HG03139 (cell line): ENCODE data around the gene GINS1.
"Not testable (repeated sequence)": the region's sequence is repeated elsewhere in the genome, so short reads cannot be mapped to it uniquely, and the experiment has no call there.

Source experiments
- ATAC-seq: cut with Tn5 transposase; IDR thresholded peaks from one replicate; pipeline ENCODE4 v1.9.1; 2021; ENCODE audit not compliant: unreplicated experiment

Gene GINS1

DNA sequence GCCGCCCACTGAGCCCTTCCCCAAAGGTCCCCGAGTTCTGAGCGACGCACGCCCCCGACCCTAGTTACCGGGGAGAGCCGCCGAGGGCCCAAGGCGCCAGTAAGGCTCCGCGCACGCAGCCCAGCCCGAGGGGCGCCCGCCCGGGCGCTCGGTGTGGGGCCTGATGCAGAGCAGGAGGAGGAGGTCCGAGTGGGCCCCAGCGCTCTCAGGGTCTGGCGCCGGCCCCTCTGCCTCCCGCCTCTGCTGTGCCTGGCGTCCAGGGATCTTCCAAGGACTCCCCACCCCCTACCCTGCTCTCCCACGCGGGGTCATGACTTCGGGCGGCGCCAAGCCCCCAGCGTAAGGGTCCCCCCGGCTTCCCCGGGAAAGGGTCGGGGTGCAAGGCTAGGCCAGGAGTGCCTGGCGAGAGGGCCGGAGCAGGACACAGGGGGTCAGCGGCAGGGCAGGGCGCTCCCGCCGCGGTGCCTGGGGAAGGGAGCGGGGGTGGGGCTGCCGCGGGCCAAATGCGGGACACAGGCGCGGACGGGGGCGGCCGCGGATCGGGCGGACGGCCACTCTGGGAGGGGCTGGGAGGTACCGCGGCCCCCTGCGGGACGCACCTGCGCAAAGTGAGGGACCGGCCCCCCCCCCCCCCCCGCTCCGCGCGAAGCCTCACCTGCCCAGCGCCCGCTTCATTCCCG is 17.5 kb upstream of the GINS1 start:
- peak; percentile 23 for ATAC-seq

DNA sequence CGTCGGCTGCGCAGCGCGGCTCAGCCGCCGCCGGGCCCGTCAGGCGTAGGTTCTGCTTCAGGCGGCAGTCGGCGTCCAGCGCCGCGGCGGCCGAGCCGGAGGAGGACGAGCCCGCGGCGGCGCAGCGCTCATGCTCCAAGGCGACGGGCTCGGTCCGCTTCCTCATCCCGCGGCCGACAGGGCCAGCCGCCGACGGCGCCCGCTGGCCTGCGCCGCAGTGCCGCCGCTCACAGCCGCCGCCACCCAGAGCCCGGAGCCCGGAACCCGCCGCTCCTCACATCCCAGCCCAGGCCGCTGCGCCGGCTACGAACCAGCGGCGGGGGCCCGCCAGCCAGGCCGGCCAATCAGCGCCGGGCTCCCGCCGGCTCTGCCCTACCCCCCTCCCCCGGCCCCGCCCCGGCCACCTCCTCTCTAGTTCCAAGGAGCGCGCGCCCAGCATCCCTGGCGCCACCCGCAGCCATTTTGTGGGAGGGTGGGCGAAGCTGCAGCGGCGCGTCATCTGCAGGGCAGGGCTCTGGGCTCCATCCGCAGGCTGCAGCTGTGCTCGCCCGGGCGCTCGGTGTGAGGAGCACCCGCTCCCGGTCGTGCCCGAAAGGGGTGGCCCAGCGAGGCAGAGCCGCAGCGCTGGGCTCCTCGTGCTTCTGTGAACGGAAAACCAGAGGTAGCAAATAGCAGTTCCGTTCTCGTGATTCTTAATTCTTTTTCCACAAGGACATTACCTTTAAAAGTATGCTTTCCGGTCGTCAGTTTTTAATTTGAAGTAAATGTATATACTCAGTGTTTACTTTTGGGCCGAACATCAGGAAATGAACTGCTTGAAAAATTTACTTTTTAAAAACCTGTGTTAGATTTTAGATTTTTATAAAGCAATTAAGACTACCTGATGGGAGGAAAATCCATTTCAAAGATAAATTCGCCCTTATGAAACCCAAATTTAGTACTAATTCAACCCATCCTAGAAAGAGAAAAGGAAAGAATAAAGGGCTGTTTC is 16.6 kb upstream of the GINS1 start, which contains the start of gene ABHD12:
TSS of gene ABHD12 (minus strand) at position 298 of the 991 bp plus-strand sequence. CDS start at position 166, 132 bp downstream.
- ATAC-seq: peak; percentile 87

DNA sequence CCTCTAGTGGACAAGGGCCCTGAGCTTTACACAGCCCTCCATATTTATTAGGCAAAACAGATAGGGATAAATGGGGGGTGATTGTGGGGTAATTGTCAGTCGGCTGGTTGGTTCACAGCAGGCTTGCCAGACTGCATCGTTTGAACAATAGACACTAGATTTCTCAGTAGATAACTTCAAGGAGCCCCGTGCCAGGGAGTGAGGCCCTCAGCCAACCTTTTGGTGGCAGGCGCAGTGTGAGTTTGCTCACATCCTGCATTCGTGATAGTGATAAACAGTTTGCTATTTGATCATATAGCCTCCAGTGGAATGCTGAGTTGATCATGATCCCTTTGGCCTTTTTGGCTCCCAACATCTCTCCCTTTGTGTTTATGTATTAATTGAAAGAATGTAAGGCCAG is 13.2 kb upstream of the GINS1 start:
- no peak for ATAC-seq

DNA sequence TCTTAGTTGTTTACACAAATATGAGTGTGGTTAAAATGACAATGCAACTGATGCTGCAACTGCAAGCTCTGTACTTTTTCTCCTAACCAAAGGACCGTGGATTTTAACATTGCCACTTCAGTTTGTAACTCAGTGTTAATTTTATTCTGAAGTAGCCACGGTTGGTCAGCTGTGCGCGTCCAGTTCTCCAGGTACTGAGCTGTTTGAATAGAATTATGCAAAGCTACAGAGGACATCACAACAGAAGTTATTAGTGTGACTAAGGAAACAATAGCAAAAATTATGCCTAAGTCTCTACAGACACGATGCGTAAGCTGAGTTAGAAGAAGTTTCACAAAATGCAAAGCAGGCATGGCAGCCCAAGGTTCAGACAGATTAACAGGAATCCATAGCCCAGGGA is 12.5 kb upstream of the GINS1 start:
- ATAC-seq: no peak

DNA sequence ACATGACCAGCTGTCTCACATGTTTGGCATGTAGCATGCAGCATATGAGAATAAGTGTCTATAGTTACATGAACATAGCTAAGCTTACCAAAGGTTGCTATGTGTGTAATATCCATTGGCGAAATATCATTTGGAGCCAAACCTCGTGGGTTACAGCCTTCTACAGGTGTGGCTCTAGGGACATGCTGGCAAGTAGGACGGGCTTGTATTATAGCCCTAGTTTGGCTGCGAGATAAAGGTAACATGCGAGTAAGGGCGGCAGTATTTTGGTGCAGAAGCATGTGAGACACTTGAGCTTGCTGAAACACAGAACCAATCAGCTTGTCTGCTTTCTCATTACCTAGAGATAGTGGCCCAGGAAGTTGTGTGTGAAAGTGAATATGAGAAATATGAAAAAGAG is 10.4 kb upstream of the GINS1 start:
- ATAC-seq: no peak

DNA sequence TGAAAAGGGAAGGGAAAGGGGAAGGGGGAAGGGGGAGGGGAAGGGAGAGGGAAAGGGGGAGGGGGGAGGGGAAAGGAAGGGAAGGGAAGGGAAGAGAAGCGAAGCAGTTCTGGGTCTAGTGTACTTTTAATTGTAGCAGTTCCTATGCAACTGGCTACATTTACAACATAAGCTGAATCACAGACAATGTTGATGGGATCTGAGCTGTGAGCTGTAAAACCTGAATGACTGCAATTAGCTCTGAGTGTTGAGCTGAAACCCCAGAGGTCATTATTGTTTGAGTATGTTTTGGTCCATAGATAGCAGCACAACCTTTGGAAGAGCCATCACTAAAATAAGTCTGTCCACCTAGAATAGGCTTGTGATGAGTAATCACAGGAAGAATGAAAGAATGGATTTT is 9.7 kb upstream of the GINS1 start:
- no peak for ATAC-seq

DNA sequence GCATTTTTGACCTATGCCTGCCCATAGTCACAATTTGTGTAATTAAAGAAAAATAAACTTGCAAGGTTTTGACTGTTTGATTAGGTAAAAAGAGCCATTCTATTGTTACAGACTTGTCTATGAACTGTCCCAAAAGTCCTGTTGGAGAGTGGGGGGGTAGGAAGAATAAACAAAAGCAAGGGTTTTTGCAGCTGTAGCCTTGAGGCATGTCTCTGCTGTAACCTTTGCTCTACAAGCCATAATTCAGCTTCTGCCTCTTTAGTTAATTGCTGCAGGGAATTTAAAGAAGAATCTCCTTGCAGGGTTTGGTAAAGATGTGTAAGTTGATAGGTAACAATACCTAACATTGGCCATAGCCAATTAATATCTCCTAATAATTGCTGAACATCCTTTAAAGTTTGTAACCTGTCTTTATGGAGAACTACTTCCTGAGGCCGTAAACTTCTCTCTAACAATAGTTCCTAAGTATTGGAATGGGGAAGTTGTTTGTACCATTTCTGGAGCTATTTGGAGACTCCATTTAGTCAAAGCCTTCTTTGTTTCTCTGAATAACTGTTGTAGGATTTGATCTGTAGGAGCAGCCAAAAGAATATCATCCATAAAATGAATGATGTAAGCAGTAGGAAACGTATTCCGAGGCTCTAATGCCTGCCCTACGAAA is 9.0 kb upstream of the GINS1 start:
- ATAC-seq: no peak

DNA sequence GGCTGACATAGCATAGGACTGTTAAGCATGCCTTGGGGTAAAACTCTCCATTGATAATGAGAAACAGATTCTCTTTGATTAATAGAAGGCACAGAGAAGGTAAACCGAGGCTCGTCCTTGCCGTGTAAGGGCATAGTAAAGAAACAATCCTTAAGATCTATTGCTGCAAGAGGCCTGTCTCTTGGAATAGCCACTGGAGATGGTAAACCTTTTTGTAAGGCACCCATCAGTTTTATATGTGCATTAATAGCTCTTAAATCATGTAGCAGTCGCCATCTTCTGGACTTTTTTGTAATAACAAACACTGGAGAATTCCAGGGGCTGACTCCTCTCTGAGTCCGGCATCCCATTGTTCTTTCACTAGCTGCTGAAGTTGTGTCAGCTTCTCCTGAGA is 8.4 kb upstream of the GINS1 start:
- no peak for ATAC-seq

DNA sequence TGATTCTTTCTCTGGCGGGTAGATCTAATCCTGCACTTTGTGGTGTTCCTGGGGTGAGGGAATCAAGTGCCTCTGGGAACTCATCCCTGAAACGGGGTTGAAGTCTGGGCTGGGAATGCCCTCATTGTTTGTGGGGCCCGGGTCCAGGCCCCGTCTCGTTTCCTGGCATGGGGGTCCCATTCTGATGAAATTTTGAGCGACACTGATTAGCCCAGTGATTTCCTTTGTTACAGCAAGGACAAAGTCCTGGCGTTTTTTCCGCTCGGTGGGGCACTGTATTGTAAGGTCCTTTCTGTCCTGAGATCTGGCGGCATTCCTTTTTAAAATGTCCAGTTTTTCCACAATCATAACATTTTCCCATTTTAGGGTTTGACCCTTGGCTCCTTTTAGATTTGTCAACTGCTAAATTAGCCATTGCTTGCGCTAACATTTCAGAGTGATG is 7.2 kb upstream of the GINS1 start:
- ATAC-seq: not testable (repeated sequence)

DNA sequence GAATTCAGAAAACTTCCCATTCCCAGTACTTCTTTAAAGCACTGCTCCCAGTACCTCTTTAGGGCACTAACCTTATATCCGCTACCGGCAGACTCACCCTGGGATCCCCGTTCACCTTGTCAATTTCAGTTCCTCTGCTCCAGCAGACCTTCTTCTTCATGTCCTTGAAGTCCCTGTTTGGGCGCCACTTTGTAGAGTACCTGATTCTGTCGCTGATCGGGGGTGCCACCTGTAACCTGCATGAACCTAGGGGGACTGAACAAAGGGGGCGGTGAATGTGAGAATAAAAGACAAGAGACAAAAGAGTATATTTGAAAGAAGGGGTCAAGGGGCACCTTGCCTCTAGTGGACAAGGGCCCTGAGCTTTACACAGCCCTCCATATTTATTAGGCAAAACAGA is 4.9 kb upstream of the GINS1 start:
- no peak for ATAC-seq

DNA sequence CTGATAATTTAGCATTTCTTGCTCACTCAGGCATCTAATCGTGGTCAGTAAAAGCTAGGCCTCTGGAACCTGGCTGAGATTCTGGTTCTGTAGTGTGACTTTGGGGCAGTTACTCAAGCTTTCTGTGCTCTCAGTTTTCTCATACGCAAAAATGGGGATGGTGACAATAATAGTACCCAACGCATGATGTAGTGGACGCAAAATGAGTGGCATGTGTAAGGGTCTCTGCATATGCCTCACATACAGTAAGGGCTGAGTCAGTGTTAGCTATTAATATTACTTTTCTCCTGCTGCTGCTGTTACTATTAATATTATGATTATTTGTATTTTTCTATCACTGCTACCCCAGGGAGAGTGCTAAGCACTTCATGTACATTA is 686 bp downstream of the GINS1 start:
- no peak for ATAC-seq

DNA sequence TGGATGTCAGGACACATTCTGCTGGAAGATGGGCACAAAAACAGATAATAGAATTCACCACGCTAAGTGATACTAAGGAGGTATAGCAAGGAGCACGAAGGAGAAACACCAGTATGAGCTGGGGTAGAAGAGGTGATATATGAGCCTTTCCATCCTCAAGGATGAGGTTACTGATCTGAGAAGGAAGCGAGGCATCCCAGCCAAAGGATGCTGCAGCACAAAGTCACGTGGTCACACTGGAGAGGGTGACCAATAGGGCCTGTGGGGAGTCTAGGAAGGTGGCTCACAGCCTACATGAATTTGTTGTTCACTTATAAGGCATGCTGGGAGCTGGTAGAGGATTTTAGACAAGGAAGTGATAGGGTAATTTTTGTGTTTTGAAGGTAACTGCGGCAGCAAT is 1.4 kb downstream of the GINS1 start:
- ATAC-seq: no peak

DNA sequence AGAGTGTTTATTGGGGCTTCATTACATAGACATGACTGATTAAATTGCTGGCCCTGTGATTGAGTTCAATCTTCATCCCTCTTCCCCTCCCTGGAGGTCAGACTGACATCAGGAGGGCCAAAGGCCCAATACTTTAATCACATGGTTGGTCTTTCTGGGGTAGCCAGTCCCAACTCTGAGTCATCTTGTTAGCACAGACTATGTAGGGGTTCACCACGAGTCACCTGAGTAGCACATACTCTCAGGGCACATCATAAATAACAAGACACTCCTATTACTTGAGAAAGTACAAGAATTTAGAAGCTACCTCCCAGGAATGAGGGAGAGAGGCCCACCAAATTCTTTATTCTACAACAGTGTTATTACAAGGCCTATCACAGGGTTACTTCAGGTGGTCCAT is 11.3 kb downstream of the GINS1 start:
- ATAC-seq: no peak

DNA sequence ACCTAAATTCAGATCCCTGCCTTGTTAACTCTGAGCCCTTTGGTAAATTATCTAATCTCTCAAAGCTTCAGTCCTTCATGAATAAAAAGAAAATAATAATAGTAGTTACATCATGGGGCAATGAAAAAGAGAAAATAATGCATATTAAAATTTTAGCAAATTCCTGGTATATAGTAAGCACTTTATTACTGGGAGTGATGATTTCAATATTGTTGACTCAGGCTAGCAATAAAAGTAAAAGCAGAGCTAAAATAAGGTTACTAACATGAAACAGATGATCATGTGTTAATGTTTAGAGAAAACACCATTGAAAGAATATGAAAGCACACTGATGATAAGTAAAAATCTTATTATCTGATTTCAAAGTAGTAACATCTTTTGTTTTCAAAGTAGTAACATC is 13.6 kb downstream of the GINS1 start:
- no peak for ATAC-seq

DNA sequence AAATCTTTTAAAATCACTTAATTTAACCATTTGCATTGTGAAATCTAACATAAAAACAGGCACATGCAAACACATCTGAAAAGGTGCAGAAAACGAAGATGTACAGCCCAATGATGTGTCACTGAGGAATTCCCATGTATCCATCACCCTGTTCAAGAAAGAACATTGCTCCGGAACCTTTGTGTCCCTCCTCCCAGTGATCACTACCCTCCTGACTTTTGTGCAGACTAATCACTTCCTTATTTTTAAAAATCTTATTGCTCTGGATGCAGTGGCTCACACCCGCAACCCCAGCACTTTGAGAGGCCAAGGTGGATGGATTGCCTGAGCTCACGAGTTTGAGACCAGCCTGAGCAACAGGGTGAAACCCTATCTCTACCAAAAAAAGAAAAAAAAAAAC is 14.6 kb downstream of the GINS1 start:
- no peak for ATAC-seq

DNA sequence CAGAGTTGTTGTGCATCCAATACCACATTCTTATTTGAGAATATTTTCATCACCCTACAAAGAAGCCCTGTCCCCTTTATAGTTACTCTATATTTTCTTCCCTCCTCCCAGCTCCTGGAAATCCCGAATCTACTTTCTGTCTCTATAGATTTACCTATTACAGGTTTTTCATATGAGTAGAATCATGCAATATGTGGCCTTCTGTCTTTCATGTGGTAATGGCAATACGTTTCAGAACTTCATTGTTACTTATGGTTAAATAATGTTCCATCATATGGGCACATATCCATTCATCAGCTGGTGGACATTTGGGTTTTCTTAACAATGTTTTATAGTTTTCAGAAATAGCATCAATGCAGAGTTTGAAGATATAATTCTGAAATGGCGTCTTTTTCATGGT is 17.1 kb downstream of the GINS1 start:
- no peak for ATAC-seq

DNA sequence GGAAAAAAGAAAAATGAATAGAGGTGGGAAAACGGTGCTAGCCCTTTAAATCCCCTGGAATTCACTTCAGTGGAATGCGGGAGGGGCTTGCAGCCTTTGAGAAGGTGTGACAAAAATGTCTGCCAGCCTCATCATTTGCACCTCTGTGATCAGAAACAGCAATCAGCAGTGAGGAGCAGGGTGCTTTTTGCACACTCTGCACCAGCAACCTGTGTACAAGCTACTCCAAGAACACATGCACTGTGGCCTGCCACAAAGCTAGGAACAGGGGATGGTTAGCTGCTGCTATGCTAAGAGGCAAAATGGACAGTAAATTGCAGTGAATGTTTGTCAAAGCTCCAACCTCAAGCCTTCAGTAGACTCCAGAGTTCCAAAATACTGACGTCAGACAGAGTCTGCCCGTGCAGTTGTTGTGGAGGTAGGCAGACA is 29.7 kb downstream of the GINS1 start:
- no peak for ATAC-seq

DNA sequence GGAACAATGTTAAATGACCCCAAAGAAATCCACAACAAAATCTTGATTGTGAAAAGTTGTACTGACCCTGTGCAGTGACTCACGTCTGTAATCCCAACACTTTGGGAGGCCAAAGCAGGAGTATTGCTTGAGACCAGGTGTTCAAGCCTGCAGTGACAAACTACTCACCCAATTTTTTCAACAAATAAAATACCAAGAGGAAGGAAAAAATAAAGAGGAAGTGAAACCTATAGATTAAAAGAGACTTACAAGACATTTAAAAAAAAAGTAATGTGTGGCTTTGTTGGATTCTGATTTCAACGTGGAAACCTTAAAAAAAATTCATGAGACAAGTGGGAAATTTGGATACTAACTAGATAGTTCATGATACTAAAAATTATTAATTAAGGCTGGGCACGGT is 31.9 kb downstream of the GINS1 start:
- no peak for ATAC-seq

DNA sequence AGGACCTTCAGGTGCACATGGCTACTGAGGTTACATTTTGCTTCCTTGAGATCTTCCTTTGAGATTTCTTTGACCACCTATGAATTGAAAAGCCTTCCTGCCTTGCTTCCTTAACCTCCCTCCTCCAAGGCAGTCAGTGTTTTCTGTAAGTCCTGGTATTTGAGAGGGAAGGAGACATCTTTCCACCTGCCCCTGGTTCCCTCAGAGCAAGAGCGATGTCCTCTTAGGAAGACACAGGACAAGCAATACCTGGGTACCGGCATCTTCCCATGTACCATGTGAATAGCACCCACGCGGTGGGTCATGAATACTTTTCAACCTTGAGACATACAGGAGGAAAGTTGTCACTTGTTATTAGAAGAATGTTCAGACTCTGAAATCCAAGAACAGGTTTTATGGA is 37.1 kb downstream of the GINS1 start:
- ATAC-seq: no peak

DNA sequence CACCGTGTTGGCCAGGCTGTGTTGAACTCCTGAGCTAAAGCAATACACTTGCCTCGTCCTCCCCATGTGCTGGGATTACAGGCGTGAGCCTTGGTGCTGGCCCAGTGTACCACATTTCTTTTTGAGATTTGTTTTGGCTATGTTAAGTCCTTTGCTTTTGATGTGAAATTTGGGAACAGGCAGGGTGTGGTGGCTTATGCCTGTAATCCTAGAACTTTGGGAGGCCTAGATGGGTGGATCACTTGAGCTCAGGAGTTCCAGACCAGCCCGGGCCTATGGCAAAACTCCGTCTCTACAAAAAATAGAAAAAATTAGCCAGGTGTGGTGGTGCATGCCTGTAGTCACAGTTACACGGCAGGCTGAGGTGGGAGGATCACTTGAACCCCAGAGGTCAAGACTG is 40.2 kb downstream of the GINS1 start:
- no peak for ATAC-seq

DNA sequence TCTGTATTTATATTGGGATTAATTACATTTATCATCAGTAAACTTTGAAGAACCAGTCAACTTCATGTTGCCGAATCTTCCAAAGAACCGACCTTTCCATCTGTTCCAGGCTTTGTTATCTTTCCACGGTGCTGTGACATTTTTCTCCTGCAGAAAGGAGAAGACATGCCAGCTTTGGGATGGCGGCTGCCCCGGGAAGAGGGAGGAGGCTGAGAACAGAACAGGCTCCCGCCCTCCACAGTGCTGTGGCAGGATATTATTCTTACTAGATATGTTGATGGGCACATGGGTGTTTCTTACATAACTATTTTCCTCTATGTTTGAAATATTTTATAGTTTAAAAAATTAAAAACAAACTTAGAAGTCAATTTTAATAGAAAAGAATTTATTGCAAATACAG is 44.9 kb downstream of the GINS1 start:
- ATAC-seq: no peak
